PC-3 (cell line): ENCODE measurements around the gene CAMK2N2. TPM values are rescaled to one million over a fixed set of nuclear protein-coding genes. Genes with fewer than 3 reads are reported as not detected.

Experiments
- ATAC-seq: fragments of 200-7000 bp; cut with Tn5 transposase; 2 replicates; pipeline ENCODE4 v1.9.1; 2020; ENCODE audit warnings: mild to moderate bottlenecking, moderate library complexity
- BruUV-seq: library from RNA; stranded (reverse); fragments of 400-500 nt; replicated peaks from 2 replicates; lab custom pipeline; 2021; lab: Mats Ljungman, UMichigan
- CTCF ChIA-PET: fragments of 300-600 bp; sonication (Branson Sonifier 250); formaldehyde crosslinking; loops from one replicate; lab custom pipeline; 2022; ENCODE audit warnings: antibody characterized with exemption; lab: Charles Lee
- POLR2A ChIA-PET: fragments of 300-600 bp; sonication (Branson Sonifier 250); formaldehyde crosslinking; loops from one replicate; lab custom pipeline; 2022; ENCODE audit warnings: antibody characterized with exemption; ENCODE audit not compliant: unreplicated experiment; lab: Charles Lee
- DNase-seq: peaks from one replicate; pipeline ENCODE4 v3.0.0-alpha.2; 2015
- H2AFZ ChIP-seq: fragments of 300-600 bp; sonication (generic); 2 replicates; pipeline ENCODE4 v1.6.0; 2016; ENCODE audit warnings: antibody characterized with exemption, low read length
- H3F3A ChIP-seq: fragments of 300-600 bp; sonication (generic); one replicate; pipeline ENCODE4 v1.6.0; 2017; ENCODE audit warnings: antibody characterized with exemption, low read length, control low read depth, mild to moderate bottlenecking; ENCODE audit not compliant: unreplicated experiment
- H3K27ac ChIP-seq: fragments of 300-600 bp; sonication (generic); 2 replicates; pipeline ENCODE4 v1.5.1; 2016; ENCODE audit warnings: mild to moderate bottlenecking, low read length
- H3K27me3 ChIP-seq: fragments of 300-600 bp; sonication (generic); 2 replicates; pipeline ENCODE4 v1.6.1; 2016; ENCODE audit warnings: low read length, mixed read lengths
- H3K36me3 ChIP-seq: fragments of 300-600 bp; sonication (generic); 2 replicates; pipeline ENCODE4 v1.6.1; 2016; ENCODE audit warnings: low read depth, mixed run types, low read length, mixed read lengths
- H3K4me1 ChIP-seq: fragments of 300-600 bp; sonication (generic); 2 replicates; pipeline ENCODE4 v1.5.1; 2016; ENCODE audit warnings: low read length; ENCODE audit not compliant: insufficient read depth
- H3K4me2 ChIP-seq: fragments of 300-600 bp; sonication (generic); 2 replicates; pipeline ENCODE4 v1.6.0; 2016; ENCODE audit warnings: low read length
- H3K4me3 ChIP-seq: fragments of 300-600 bp; sonication (generic); 2 replicates; pipeline ENCODE4 v1.5.1; 2016; ENCODE audit warnings: mild to moderate bottlenecking, low read length, mixed read lengths
- H3K79me2 ChIP-seq: fragments of 300-600 bp; sonication (generic); 2 replicates; pipeline ENCODE4 v1.6.1; 2017; ENCODE audit warnings: low read length, mixed read lengths
- H3K9ac ChIP-seq: fragments of 300-600 bp; sonication (generic); 2 replicates; pipeline ENCODE4 v1.6.0; 2016; ENCODE audit warnings: mild to moderate bottlenecking, low read length
- H3K9me2 ChIP-seq: fragments of 300-600 bp; sonication (generic); replicated peaks from 2 replicates; pipeline ENCODE4 v1.6.1; 2016; ENCODE audit warnings: mixed run types, low read length, mixed read lengths
- H3K9me3 ChIP-seq: fragments of 300-600 bp; sonication (generic); 2 replicates; pipeline ENCODE4 v1.6.1; 2016; ENCODE audit warnings: low read length, mixed read lengths
- H4K20me1 ChIP-seq: fragments of 300-600 bp; sonication (generic); 2 replicates; pipeline ENCODE4 v1.6.1; 2016; ENCODE audit warnings: low read length, mixed read lengths
- CTCF ChIP-seq: fragments of 300-600 bp; sonication (generic); conservative IDR thresholded peaks from 2 replicates; pipeline ENCODE4 v1.5.1; 2017; ENCODE audit warnings: antibody characterized with exemption, low read depth, mild to moderate bottlenecking, low read length
- EZH2 ChIP-seq: fragments of 300-600 bp; sonication (generic); IDR thresholded peaks from one replicate; pipeline ENCODE4 v1.6.1; 2017; ENCODE audit warnings: antibody characterized with exemption, mild to moderate bottlenecking, low read length; ENCODE audit not compliant: unreplicated experiment
- EZH2phosphoT487 ChIP-seq: fragments of 300-600 bp; sonication (generic); IDR thresholded peaks from 2 replicates; pipeline ENCODE4 v1.6.1; 2018; ENCODE audit warnings: mild to moderate bottlenecking, antibody characterized with exemption, low read length, borderline replicate concordance
- intact Hi-C: fragments of 100-400 bp; cut with micrococcal nuclease; formaldehyde crosslinking; loops from 2 replicates; pipeline ENCODE4 v1.9.0; 2023
- total RNA-seq: library from RNA; depleted of rRNA; stranded (reverse); fragments of >200 nt; gene quantifications from 2 replicates; pipeline ENCODE4 v1.2.3, GENCODE V29; 2014

Gene CAMK2N2
- total RNA-seq, 1 experiment from 2014 or later: 1.1 TPM

- no peak overlapping the region for H2AFZ ChIP-seq
- no peaks in the 10 kb centered on the region for H3K9me2 ChIP-seq
- no peak overlapping the region for H3K27ac ChIP-seq
- H4K20me1 ChIP-seq: no peaks in the 10 kb centered on the region
- no peaks in the 10 kb centered on the region for H3K9me3 ChIP-seq
- no peak for DNase-seq
- H3K27me3 ChIP-seq: no peaks in the 10 kb centered on the region
- CTCF ChIA-PET: no interaction called here
- H3K9ac ChIP-seq: no peak overlapping the region
- H3K36me3 ChIP-seq: no peaks in the 10 kb centered on the region
- intact Hi-C loops: no loop called here
- no peaks in the 10 kb centered on the region for H3K79me2 ChIP-seq
- TF ChIP-seq EZH2phosphoT487 (no peak), EZH2 (no peak), CTCF (no peak)
- no TSS peak for BruUV-seq
- H3K4me1 ChIP-seq: peaks cover 9% of the 10 kb centered on the region
- POLR2A ChIA-PET: no interaction called here
- no peak for ATAC-seq
- H3K4me3 ChIP-seq: no peak overlapping the region
- H3F3A ChIP-seq: no peaks in the 10 kb centered on the region
- H3K4me2 ChIP-seq: no peak overlapping the region
These were observed 24.7 kb downstream of the CAMK2N2 start for GRCh38 chr3:184236636-184237035.

GRCh38 chr3:184236033-184236410, 25.3 kb downstream of the CAMK2N2 start:
- ATAC-seq: no peak

More at GRCh38 chr3:184236033-184236410, 25.3 kb downstream of the CAMK2N2 start:
- H3K4me1 ChIP-seq: peaks cover 9% of the 10 kb centered on the region
- no peaks in the 10 kb centered on the region for H3K9me2 ChIP-seq
- POLR2A ChIA-PET: no interaction called here
- no peak for TF ChIP-seq EZH2phosphoT487
- no peak for TF ChIP-seq EZH2
- TF ChIP-seq CTCF: no peak
- no peaks in the 10 kb centered on the region for H4K20me1 ChIP-seq
- no peaks in the 10 kb centered on the region for H3K79me2 ChIP-seq
- intact Hi-C loops: no loop called here
- BruUV-seq: no TSS peak
- H3K4me3 ChIP-seq: no peak overlapping the region
- CTCF ChIA-PET: no interaction called here
- no peak for DNase-seq
- H2AFZ ChIP-seq: no peak overlapping the region
- H3K36me3 ChIP-seq: no peaks in the 10 kb centered on the region
- no peaks in the 10 kb centered on the region for H3F3A ChIP-seq
- no peak overlapping the region for H3K9ac ChIP-seq
- no peak overlapping the region for H3K4me2 ChIP-seq
- H3K27ac ChIP-seq: no peak overlapping the region
- H3K9me3 ChIP-seq: no peaks in the 10 kb centered on the region
- no peaks in the 10 kb centered on the region; the same call in 1 of the 2 replicates for H3K27me3 ChIP-seq
